GM04504 (cell line): ENCODE measurements around the gene SLC35C1.

ENCODE experiments used
- DNase-seq: peaks from one replicate; pipeline ENCODE4 v3.0.0-alpha.2; 2012; ENCODE audit warnings: low read depth

Gene SLC35C1

DNA sequence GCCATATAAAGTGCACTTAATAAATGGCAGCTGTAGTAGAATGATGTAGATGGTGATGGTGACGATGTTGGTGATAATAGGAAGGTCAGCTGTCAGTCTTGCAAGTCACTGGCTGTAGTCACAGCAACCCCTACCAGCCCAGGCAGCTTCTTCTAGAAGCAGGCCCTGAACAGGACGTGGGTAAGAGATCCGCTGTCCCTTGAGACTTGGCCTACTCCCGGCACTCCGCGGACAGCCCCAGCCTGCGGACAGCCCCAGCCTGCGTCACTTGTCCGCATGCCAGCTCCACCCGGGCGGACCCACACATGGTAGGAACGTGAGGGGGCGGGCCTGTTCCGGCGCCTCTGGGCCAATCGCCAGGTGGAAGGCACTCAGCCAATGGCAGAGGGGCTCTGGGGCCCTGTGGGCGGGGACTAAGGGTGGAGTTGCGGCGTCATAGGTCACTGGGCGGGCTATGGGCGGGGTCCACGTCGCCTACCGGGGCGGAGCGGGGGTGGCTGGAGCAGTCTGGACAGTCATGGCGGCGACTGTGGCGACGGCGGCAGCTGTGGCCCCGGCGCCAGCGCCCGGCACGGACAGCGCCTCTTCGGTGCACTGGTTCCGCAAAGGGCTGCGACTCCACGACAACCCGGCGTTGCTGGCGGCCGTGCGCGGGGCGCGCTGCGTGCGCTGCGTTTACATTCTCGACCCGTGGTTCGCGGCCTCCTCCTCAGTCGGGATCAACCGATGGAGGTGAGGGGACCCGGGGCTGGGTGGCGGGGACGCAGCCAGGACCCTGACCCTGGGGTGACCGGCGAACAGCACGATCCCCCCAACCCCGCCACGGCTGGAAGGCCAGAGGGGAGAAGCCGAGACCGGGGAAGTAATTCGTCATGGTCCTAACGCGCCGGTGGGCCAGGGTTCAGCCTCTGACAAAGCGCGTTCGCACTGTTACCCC lies 42.3 kb downstream of the SLC35C1 start, which contains the start of gene CRY2:
Gene CRY2, plus strand, starts transcription at position 502 of the 937 bp plus-strand sequence. Its CDS starts 16 bp downstream, at position 518.
- DNase-seq: peak; percentile 97

DNA sequence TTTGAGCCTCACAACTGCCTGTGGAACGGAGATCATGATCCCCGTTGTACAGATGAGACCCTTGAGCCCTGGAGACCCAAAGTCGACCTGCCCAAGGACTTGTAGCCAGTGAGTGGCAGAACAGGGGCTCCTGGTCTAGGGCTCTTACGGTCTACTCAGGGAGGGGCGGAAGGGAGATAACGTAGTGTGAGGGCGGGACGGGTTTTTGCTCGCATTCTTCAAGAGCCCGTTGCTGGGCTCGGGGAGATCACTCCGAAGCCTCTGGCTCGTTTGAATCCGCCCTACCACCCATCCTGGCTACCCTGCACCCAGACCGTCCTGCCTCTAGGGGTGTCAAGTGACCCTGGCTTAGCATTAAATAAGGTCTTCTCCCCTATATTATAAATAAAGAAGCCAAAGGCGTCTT lies 43.0 kb downstream of the SLC35C1 start:
- DNase-seq: no peak

DNA sequence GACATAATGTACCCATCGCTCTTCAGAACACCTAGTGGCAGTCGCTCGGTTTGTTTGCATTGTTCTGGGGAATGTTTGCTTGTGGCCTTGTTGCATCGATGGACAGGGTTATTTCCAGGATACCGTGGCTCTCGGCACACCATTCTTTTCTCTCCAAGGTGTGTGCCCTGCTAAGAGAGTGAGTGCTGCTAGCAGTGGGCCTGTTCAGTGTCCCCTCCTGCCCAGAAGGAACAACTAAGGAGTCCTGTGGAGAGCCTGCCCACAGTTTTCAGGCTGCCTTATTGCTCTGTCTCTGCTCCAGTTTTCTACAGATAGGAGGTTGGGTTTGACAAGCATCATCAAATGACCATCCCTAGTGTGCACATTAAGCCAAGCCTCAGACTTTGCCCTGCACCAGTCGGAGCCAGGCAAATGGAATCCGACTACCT lies 43.7 kb downstream of the SLC35C1 start:
- DNase-seq: no peak

DNA sequence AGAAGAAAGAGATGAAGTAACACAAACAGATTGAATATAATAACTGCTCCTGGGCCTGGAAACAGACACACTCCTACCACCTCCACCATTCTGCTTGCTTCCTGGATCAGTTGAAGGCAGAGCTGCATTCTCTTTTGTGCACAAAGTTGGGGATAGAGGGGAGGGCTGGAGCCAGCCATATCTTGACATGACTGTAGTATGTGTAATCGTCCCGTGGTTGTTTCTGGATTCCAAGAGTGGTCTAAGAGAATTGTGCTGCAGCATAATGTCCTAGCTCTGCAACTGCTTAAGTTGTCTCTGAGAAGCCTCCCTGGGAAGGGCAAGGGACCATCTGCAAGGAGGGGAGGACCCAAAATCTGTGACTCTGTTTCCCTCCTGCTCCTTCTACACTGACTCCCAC lies 45.5 kb downstream of the SLC35C1 start:
- no peak for DNase-seq

DNA sequence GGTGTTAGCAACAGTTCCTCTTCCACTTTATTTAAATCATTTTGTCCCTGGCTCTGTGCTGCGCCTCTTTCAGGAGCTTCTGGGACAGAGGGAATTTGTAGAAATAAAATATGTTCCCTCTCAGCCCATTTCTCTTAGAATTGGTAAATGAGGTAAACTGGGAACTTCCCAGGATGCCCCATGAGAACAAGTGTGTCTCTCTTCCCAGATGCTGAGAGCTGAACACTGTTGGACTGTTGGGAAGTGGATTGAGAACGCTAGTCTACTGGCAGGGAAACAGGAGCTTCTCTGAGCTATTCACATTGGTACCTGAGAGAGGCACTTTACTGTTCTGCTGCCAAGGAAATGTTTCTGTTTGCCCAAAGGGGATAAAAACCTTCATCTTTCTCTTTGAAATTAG lies 46.3 kb downstream of the SLC35C1 start:
- no peak for DNase-seq

DNA sequence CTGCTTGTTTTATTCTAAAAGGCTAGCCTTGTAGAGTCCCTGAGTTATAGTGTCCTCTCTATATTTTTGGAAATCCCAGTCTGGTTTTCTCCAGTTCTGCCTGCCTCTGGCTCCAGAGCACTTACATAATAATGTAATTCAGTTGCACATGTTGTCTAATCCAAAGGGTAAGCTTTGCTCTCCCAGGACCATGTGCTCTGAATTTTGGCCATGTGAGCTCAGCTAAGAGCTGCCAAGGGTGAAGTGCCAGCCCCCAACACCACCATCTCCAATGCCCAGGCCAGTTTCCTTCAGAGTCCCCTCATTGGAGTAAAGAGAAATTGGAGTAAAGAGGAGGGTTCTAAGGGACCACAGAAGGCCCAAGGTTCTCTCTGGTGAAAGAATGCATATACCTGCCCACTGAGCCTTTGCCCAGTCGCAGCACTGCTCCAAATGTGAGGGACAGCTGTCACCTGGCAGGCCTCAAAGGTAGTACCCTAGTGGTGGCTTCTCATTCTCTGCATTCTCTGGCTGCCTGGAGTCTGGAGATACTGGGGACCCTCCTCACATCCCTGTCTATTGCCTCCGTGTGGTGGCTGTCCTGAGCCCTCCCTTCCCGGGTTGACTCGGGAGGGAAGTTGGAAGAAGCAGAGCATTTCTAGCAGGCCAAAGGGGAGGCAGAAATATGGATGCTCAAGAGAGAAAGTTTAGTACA lies 47.2 kb downstream of the SLC35C1 start:
- no peak for DNase-seq

DNA sequence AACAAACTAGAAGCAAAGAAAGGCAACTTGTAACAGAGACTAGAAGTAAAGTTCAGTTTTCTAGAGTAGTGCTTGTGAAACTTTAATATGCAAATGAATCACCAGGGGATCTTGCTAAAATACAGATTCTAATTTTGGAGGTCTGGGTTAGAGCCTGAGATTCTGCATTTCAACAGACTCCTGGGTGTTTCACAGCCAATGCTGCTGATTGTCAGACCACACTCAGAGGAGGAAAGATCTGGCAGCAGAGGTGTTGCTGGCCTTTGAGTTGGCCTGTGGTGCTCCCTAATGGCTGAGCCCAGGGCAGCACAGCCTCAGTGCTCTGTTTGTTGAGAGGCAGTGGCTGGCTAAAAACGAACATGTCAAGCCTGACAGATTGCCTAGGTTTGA lies 47.8 kb downstream of the SLC35C1 start:
- no peak for DNase-seq

DNA sequence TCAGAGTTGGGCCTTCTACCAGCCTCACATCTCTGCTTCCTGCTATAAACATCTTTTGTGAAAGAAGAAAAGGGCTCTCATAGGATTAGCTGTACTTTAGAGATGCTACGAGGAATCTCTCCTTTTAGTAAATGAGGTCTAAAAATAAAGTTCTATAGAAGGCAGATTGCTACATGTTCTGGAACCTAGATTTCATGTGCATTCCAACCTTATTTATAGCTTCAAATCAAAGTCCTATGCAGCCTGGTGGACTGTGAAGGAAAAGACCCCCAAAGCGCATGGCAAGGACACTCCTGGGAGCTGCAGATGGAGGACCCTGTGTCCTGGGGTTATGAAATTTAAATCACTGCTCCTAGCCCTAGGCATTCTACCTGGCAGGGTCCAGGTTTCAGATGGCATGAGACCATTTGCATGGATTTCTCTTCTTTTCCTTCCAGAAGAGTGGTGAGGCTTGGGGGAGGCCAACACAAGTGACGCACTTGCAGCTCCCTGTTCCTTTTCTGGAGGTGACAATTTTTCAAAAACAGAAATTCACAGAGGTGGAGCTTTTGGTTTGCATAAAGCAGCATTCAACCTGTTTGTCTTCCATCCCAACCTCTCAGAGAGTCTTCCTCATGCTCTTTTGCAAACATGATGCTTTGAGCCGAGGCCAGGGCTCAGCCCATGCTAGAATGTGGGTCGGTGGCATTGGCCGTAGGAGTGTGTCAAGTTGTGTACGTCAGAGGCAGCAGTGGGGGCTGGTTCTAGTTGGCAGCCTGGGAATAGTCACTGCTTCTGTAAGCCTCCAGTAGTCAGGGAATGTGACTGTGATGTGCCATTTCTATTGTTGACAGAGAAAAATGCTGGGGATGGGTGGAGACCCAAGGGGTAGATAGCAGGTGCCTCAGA lies 48.6 kb downstream of the SLC35C1 start:
- no peak for DNase-seq

DNA sequence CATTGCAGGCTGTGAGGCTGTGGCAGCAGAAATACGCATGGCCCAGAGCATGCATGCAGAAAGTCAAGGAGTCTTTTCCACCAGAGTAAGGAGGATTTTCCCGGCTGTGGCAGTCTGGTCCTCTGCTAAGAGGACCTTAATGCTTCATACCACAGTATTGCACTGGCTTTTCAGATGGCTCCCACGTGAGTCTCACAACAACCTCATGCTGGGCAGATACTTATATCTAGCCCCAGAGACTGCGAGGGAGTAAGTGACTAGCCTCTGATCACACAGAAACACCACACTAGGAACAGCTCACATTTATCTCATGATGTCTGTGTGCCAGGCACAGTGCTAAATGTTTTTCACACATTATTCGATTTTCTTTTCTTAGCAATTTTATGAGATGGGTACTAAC lies 50.4 kb downstream of the SLC35C1 start:
- DNase-seq: no peak

DNA sequence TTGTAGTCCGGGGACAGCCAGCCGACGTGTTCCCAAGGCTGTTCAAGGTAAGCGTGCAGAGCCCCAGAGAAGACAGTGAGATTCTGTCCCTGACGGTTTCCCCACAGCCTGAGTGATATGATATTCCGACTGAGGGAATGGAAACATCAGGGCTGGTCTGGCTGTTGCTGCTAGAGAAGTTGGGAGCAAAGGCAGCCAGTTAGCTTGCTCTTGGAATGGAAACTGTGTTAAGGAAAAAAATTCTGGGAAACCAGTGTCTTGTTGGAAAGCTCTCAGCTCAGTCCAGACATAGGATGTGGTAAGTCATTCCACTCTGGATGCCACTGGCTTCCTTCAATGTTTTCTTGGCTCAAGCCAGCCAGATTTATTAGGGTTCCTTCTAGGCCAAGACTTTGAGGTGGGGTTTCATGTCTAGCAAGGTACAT lies 51.1 kb downstream of the SLC35C1 start:
- peak; percentile 60 for DNase-seq

DNA sequence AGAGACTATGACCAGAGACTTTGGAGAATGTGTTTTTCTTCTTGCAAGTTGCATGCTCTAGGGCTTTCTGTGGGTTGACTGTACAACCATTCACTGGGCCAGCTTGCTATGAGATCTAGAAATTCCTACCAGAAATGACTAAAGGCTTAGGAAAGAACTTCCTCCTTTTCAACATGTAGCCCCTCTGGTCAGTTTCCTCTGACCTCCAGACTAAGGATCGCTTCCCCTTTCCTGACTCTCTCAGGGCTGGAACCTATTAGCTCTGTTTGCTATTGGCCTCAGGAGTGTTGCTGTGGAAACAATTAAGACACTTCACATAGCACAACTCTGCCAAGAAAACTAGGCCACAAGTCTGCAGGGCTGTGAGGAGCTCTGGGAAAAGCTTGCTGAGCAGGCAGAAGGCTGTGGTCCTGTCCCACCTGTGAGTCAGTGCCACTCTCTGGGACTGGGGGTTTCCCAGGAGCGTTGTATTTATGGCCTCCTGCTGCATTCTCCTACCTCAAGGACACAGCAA lies 53.1 kb downstream of the SLC35C1 start:
- peak; percentile 97 for DNase-seq

DNA sequence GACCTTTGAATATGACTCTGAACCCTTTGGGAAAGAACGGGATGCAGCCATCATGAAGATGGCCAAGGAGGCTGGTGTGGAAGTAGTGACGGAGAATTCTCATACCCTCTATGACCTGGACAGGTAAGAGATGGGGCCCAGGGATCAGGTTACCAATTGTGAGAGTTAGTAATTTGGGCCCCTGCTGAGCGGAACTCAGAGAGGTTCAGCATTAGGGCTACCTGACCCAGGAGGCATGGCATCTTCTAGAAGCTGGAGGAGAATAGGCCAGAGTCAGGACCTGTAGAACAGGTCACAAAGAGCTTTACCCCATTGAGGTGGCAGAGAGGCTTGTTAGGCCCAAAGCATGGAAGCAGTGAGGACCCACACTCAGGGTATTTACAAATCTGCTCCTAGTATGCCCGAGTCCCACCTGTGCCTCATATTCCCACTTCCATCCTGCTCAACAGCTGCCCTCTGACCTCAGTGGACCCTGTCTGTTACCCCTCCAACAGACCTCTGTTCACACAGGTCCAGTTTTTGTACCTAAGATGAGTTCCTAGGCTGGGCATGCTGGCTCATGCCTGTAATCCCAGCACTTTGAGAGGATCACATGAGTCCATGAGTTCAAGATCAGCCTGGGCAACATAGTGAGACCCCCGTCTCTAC lies 53.9 kb downstream of the SLC35C1 start:
- DNase-seq: no peak

DNA sequence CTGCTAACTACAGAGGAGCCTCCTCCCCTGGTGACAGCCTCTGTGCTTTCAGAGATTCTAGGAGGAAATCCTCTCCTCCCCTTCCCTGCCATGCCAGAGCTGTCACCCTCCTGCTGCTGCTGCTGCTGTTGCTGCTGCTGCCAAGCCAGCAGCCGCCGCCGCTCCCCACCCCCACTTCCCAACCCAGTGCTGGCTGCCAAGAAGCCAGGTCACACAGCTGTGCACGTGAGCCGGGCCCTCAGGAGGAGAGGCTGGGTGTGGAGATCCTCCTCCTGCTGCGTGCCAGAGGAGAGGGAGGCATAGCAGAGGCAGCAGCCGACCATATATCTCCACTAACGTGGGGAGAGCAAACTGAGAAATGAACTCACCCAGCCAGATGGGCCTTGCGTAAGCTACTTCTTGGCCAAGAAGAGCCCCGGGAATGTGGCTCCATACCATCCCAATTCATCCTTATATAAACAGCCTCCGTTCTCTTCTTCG lies 54.8 kb downstream of the SLC35C1 start:
- peak; percentile 99 for DNase-seq

DNA sequence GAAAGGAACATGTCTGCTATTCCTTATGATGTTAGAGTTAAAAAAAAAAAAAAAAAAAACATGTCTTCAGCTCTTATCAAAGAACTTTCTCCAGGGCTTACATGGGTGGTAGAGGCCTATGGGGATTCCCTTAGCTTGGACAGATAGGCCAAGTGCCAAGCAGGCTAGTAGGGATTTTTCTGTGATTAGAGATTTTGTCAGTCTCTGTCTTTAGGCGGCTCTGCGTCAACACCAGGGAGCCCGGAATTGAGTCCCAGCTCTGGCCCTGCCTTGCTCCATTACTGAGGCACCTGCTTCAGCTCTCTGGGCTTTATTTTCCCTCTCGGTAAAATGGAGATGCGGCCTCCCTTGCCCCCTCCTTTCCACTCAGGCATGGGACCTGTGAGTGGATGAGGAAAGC lies 55.4 kb downstream of the SLC35C1 start:
- DNase-seq: no peak

DNA sequence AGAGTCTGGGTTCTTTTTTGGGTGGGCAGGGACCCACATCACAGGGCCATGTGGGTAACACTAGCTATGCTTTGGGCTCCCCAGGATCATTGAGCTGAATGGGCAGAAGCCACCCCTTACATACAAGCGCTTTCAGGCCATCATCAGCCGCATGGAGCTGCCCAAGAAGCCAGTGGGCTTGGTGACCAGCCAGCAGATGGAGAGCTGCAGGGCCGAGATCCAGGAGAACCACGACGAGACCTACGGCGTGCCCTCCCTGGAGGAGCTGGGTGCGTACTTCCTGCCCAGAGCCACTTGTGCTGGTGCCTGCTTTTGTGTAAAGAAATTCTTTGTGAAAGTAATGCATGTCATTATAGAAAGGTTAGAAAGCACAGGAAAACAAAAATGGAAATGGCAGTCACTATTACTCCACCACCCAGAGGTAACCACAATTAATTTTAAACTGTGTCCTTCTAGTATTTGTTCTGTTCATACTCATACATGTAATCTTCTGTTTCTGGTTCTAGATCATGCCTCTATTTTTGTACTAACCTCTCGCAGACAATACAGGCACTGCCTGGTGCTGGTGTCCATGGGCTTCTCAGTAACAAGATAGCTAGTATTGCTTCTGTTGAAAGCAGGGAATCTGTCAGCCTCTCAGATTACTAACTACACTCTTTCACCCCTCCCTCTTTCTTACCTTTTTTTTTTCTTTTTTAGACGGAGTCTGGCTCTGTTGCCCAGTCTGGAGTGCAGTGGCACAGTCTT lies 56.0 kb downstream of the SLC35C1 start:
- no peak for DNase-seq
